Body of pancreas (tissue), 4 donors: ENCODE measurements around the gene ZNF211.

Experiments used
- CTCF ChIP-seq, 7 experiments: fragments of 450-650 bp in 4 of 7; fragments of 200-600 bp in 3 of 7; sonication (generic) in 3 of 7; IDR thresholded peaks; one replicate each; pipeline ENCODE4 v1.5.1; 2016 to 2019; ENCODE audit warnings: antibody characterized with exemption in 7 of 7
- POLR2A ChIP-seq, 3 donors: fragments of 450-650 bp; IDR thresholded peaks; one replicate each; pipeline ENCODE4 v1.6.1; 2016; ENCODE audit warnings: antibody characterized with exemption in 3 of 3, mild to moderate bottlenecking in 2 of 3

DNA sequence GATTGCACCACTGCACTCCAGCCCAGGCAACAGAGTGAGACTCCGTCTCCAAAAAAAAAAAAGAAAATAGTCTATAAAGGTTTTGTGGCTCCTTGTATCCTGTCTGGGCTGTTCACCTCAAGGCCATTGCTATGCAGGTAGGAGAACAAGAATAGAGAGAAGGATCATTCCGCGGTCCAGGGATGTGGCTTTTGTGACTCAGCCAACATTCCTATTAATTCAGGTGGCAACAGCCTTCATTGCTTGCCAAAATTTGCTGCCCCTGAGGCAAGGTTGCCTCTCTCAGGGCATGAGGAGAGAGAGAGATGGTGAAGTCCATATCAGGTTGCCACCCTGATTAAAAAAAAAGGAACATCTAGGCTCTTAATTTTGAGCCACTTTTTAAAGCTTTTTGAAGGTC, 56.8 kb downstream of the ZNF211 start:
- TF ChIP-seq CTCF (IDR thresholded peaks at IDR 0.05) (no peak), POLR2A (IDR thresholded peaks at IDR 0.05) (no peak)
